ENCODE measurements around the gene NCK1. TPM values are rescaled to one million over a fixed set of nuclear protein-coding genes. Genes with fewer than 3 reads are reported as not detected.

Gene NCK1
- total and polyA plus RNA-seq, 9 of the 15 experiments (the other 6 are each of a cell fraction or from before 2014, with no cell fraction given): 17.3 to 30.5 (median 25.0) TPM

- in situ Hi-C loops (cut with MboI): no loop called here
- Histone ChIP-seq H3K4me2 (ENCODE audit: insufficient read depth, low read length) (no peak overlapping the region), H3K36me3 (ENCODE audit: control insufficient read depth, insufficient read depth, low read length) (peaks cover 21% of the 10 kb centered on the region; the same call in 1 of the 3 replicates), H3K4me1 (replicated peaks in 1 of 2; ENCODE audit: control insufficient read depth in 2 of 2, insufficient read depth in 2 of 2, low read length in 2 of 2) (no peaks in the 10 kb centered on the region), H3K27ac (ENCODE audit: extremely low read depth, low read depth, low read length) (no peak overlapping the region), H3K27me3 (ENCODE audit: control insufficient read depth in 2 of 2, insufficient read depth in 2 of 2, low read length in 2 of 2) (no peaks in the 10 kb centered on the region), H3K79me2 (ENCODE audit: control insufficient read depth, insufficient read depth, low read length) (peaks cover 17% of the 10 kb centered on the region; the same call in 2 of the 3 replicates), H4K20me1 (replicated peaks; ENCODE audit: control insufficient read depth, insufficient read depth, low read length) (no peaks in the 10 kb centered on the region), H2AFZ (ENCODE audit: low read depth, low read length) (no peak overlapping the region), H3K9ac (ENCODE audit: insufficient read depth in 1 of 2, low read depth in 2 of 2, low read length in 2 of 2) (no peak overlapping the region), H3K9me3 (replicated peaks; ENCODE audit: control insufficient read depth, insufficient read depth, low read depth, low read length) (no peaks in the 10 kb centered on the region), H3K4me3 (no peak overlapping the region), H3K9me1 (ENCODE audit: control insufficient read depth, insufficient read depth, low read length) (no peaks in the 10 kb centered on the region)
- BruUV-seq (replicated peaks): no TSS peak
- DNase-seq (ENCODE audit: extremely low read depth in 1 of 4, low spot score in 3 of 4) (no peak), ATAC-seq (no peak), FAIRE-seq (no peak)
- intact Hi-C loops (cut with micrococcal nuclease): no loop called here
- ChIA-PET POLR2A (no interaction called here), CTCF (ENCODE audit: low intra/inter-chr PET ratio) (no interaction called here)
- no peak for TF ChIP-seq SMAD1 (IDR thresholded peaks at IDR 0.05; ENCODE audit: low read depth, low read length, partially characterized antibody)
- WGBS (ENCODE audit: insufficient coverage, low coverage, missing lambda C conversion rate): 100% methylated on average over 1 of the region's 1 CpG
These were observed 70.5 kb downstream of the NCK1 start for GRCh38 chr3:136932523-136932922.

GRCh38 chr3:136932978-136933772, 71.2 kb downstream of the NCK1 start:
- intact Hi-C loops (cut with micrococcal nuclease): no loop called here
- Histone ChIP-seq H4K20me1 (replicated peaks; ENCODE audit: control insufficient read depth, insufficient read depth, low read length) (no peaks in the 10 kb centered on the region), H3K36me3 (ENCODE audit: control insufficient read depth, insufficient read depth, low read length) (peaks cover 15% of the 10 kb centered on the region; the same call in 1 of the 3 replicates), H3K9ac (ENCODE audit: insufficient read depth in 1 of 2, low read depth in 2 of 2, low read length in 2 of 2) (no peak overlapping the region), H3K9me3 (replicated peaks; ENCODE audit: control insufficient read depth, insufficient read depth, low read depth, low read length) (no peaks in the 10 kb centered on the region), H3K4me3 (no peak overlapping the region), H3K9me1 (ENCODE audit: control insufficient read depth, insufficient read depth, low read length) (no peaks in the 10 kb centered on the region), H2AFZ (ENCODE audit: low read depth, low read length) (no peak overlapping the region), H3K4me2 (ENCODE audit: insufficient read depth, low read length) (no peak overlapping the region), H3K4me1 (replicated peaks in 1 of 2; ENCODE audit: control insufficient read depth in 2 of 2, insufficient read depth in 2 of 2, low read length in 2 of 2) (peaks cover 0 to 2% of the 10 kb centered on the region in 2 experiments; a peak in 1 of 5 replicates), H3K79me2 (ENCODE audit: control insufficient read depth, insufficient read depth, low read length) (peaks cover 21% of the 10 kb centered on the region), H3K27ac (ENCODE audit: extremely low read depth, low read depth, low read length) (no peak overlapping the region), H3K27me3 (ENCODE audit: control insufficient read depth in 2 of 2, insufficient read depth in 2 of 2, low read length in 2 of 2) (no peaks in the 10 kb centered on the region)
- 89% methylated on average over 1 of the region's 1 CpG for WGBS (ENCODE audit: insufficient coverage, low coverage, missing lambda C conversion rate)
- in situ Hi-C loops (cut with MboI): no loop called here
- ChIA-PET POLR2A (no interaction called here), CTCF (ENCODE audit: low intra/inter-chr PET ratio) (no interaction called here)
- no TSS peak for BruUV-seq (replicated peaks)
- TF ChIP-seq BRCA1 (IDR thresholded peaks at IDR 0.05) (no peak), BRCA1 (CRISPR knock-in tag; IDR thresholded peaks at IDR 0.05) (no peak), POU5F1 (IDR thresholded peaks at IDR 0.05; ENCODE audit: borderline replicate concordance, low read depth, low read length, partially characterized antibody) (no peak)
- FAIRE-seq: no peak
- DNase-seq (ENCODE audit: extremely low read depth in 1 of 4, low spot score in 3 of 4): no peak
- ATAC-seq: no peak
